PFSK-1 (cell line): ENCODE data around the gene VRK1.

Source experiments
- FOXP2 ChIP-seq: optimal IDR thresholded peaks from 2 replicates; pipeline ENCODE3; 2011; ENCODE audit warnings: borderline replicate concordance, control low read depth, inconsistent platforms; ENCODE audit not compliant: insufficient read depth; ENCODE audit errors: extremely low read length, extremely low read depth
- POLR2AphosphoS5 ChIP-seq: IDR thresholded peaks from 2 replicates; pipeline ENCODE4 v1.6.1; 2012; ENCODE audit warnings: low read depth, mild to moderate bottlenecking, control low read depth, low read length, moderate library complexity
- SIN3A ChIP-seq: IDR thresholded peaks from 2 replicates; pipeline ENCODE4 v1.6.1; 2012; ENCODE audit warnings: mild to moderate bottlenecking, low read length, moderate library complexity, borderline replicate concordance; ENCODE audit not compliant: insufficient read depth
- TAF1 ChIP-seq: IDR thresholded peaks from 2 replicates; pipeline ENCODE4 v1.6.1; 2012; ENCODE audit warnings: low read length, control low read depth, borderline replicate concordance; ENCODE audit not compliant: insufficient read depth
- TF ChIP-seq, protein P1 (sequence below), 2 experiments: IDR thresholded peaks; 2 replicates each; pipeline versions ENCODE4 v1.6.1 to v1.8.0; 2011 to 2012; ENCODE audit warnings: low read depth in 2 of 2, low read length in 2 of 2, control low read depth in 1 of 2, inconsistent platforms in 1 of 2, mild to moderate bottlenecking in 1 of 2, moderate library complexity in 1 of 2; ENCODE audit not compliant: insufficient read depth in 1 of 2

DNA sequence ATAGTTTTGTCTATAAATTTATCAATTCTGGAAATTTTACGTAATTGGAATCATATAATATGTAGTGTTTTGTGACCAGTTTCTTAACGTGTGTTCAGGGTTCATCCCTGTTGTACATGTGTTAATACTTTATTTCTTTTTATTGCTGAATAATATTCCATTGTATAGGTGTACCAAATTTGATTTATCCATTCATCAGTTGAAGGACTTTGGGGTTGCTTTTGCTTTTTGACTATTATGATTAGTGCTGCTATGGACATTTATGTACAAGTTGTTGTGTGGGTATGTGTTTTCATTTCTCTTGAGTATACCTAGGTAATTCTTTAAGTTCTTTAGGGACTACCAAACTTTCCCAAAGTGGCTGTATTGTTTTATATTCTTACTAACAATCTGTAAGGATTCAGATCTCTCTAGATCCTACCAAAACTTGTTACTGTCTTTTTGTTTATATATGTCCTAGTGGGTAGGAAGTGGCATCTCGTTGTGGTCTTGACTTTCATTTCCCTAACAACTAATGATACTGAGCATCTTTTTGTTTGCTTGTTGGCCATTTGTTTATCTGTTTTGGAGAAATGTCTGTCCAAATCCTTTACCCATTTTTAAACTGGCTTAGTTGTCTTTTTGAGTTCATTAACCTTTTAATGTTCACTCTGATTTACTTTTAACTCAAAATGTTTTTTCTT is 14.9 kb downstream of the VRK1 start:
- TF ChIP-seq TAF1: no peak
- TF ChIP-seq POLR2AphosphoS5: no peak
- TF ChIP-seq, protein P1, sequence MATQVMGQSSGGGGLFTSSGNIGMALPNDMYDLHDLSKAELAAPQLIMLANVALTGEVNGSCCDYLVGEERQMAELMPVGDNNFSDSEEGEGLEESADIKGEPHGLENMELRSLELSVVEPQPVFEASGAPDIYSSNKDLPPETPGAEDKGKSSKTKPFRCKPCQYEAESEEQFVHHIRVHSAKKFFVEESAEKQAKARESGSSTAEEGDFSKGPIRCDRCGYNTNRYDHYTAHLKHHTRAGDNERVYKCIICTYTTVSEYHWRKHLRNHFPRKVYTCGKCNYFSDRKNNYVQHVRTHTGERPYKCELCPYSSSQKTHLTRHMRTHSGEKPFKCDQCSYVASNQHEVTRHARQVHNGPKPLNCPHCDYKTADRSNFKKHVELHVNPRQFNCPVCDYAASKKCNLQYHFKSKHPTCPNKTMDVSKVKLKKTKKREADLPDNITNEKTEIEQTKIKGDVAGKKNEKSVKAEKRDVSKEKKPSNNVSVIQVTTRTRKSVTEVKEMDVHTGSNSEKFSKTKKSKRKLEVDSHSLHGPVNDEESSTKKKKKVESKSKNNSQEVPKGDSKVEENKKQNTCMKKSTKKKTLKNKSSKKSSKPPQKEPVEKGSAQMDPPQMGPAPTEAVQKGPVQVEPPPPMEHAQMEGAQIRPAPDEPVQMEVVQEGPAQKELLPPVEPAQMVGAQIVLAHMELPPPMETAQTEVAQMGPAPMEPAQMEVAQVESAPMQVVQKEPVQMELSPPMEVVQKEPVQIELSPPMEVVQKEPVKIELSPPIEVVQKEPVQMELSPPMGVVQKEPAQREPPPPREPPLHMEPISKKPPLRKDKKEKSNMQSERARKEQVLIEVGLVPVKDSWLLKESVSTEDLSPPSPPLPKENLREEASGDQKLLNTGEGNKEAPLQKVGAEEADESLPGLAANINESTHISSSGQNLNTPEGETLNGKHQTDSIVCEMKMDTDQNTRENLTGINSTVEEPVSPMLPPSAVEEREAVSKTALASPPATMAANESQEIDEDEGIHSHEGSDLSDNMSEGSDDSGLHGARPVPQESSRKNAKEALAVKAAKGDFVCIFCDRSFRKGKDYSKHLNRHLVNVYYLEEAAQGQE (IDR thresholded peaks at IDR 0.05; ENCODE audit: insufficient read depth in 1 of 2, low read depth in 2 of 2, low read length in 2 of 2): no peak
- TF ChIP-seq SIN3A: no peak
- no peak for TF ChIP-seq FOXP2
